T-helper 2 cell treated with Interferon-gamma antibody and Interleukin-4, amounts not matched to agents 5 μg/mL and 100 μg/mL, for 36 hours (primary cell): ENCODE results near the gene CLDN5.
A peak's percentile ranks its signal among the peaks of the same experiment; 100 is the strongest.

Experiments
- DNase-seq: peaks from one replicate; pipeline ENCODE4 v3.0.0; 2021; ENCODE audit warnings: low spot score
- H3K27ac Mint-ChIP-seq: one replicate; pipeline ENCODE4 v1.8.0; 2021; ENCODE audit warnings: mild to moderate bottlenecking, mixed read lengths
- H3K27me3 Mint-ChIP-seq: one replicate; pipeline ENCODE4 v1.8.0; 2021; ENCODE audit warnings: low read depth, mixed read lengths
- H3K36me3 Mint-ChIP-seq: one replicate; pipeline ENCODE4 v1.8.0; 2021; ENCODE audit warnings: low read depth, mixed read lengths
- H3K4me1 Mint-ChIP-seq: one replicate; pipeline ENCODE4 v1.8.0; 2021; ENCODE audit warnings: low read depth, mixed read lengths
- H3K4me3 Mint-ChIP-seq: one replicate; pipeline ENCODE4 v1.8.0; 2022; ENCODE audit warnings: mild to moderate bottlenecking, moderate library complexity, mixed read lengths
- H3K9me3 Mint-ChIP-seq: one replicate; pipeline ENCODE4 v1.8.0; 2021; ENCODE audit warnings: mixed read lengths

The CLDN5 gene

GRCh38 chr22:19524170-19525115, at the start of gene CLDN5:
Gene CLDN5 (minus strand): TSS chr22:19524410. CDS start chr22:19524255, 155 bp downstream.
- peak within 1 kb of the TSS; percentile 36 for H3K27ac Mint-ChIP-seq

GRCh38 chr22:19571995-19572394, 47.8 kb upstream of the CLDN5 start:
- H3K36me3 Mint-ChIP-seq, result no peaks in the 10 kb centered on the region
- peaks cover 11% of the 10 kb centered on the region for H3K4me1 Mint-ChIP-seq
- H3K9me3 Mint-ChIP-seq, result no peaks in the 10 kb centered on the region
- H3K27me3 Mint-ChIP-seq, result no peaks in the 10 kb centered on the region
- DNase-seq, result no peak
- H3K27ac Mint-ChIP-seq, result no peak overlapping the region
- no peak overlapping the region for H3K4me3 Mint-ChIP-seq

More at GRCh38 chr22:19524170-19525115, at the start of gene CLDN5:
- peaks cover 5% of the 10 kb centered on the region for H3K4me1 Mint-ChIP-seq
- peaks cover 7% of the 10 kb centered on the region for H3K36me3 Mint-ChIP-seq
- no peak for DNase-seq
- peak within 1 kb of the TSS; percentile 71 for H3K4me3 Mint-ChIP-seq
- H3K27me3 Mint-ChIP-seq, result peaks cover 23% of the 10 kb centered on the region
- H3K9me3 Mint-ChIP-seq, result no peaks in the 10 kb centered on the region

- Mint-ChIP-seq H3K4me1 (peaks cover 4% of the 10 kb centered on the region), H3K36me3 (no peaks in the 10 kb centered on the region), H3K4me3 (no peak overlapping the region), H3K9me3 (no peaks in the 10 kb centered on the region), H3K27me3 (no peaks in the 10 kb centered on the region), H3K27ac (no peak overlapping the region)
- no peak for DNase-seq
These were observed 47.1 kb upstream of the CLDN5 start for GRCh38 chr22:19571207-19571795.

- H3K27ac Mint-ChIP-seq, result no peak overlapping the region
- no peaks in the 10 kb centered on the region for H3K27me3 Mint-ChIP-seq
- no peak overlapping the region for H3K4me3 Mint-ChIP-seq
- DNase-seq, result no peak
- H3K9me3 Mint-ChIP-seq, result no peaks in the 10 kb centered on the region
- H3K36me3 Mint-ChIP-seq, result no peaks in the 10 kb centered on the region
- H3K4me1 Mint-ChIP-seq, result peaks cover 2% of the 10 kb centered on the region
These were observed 45.8 kb upstream of the CLDN5 start for GRCh38 chr22:19569976-19570375.

GRCh38 chr22:19569276-19569640, 45.0 kb upstream of the CLDN5 start:
- Mint-ChIP-seq H3K9me3 (no peaks in the 10 kb centered on the region), H3K4me1 (peaks cover 2% of the 10 kb centered on the region), H3K27ac (no peak overlapping the region), H3K4me3 (no peak overlapping the region), H3K27me3 (no peaks in the 10 kb centered on the region), H3K36me3 (no peaks in the 10 kb centered on the region)
- no peak for DNase-seq

GRCh38 chr22:19568337-19569275, 44.4 kb upstream of the CLDN5 start:
- H3K27ac Mint-ChIP-seq, result no peak overlapping the region
- no peak for DNase-seq
- no peaks in the 10 kb centered on the region for H3K27me3 Mint-ChIP-seq
- peaks cover 2% of the 10 kb centered on the region for H3K4me1 Mint-ChIP-seq
- no peaks in the 10 kb centered on the region for H3K9me3 Mint-ChIP-seq
- no peaks in the 10 kb centered on the region for H3K36me3 Mint-ChIP-seq
- no peak overlapping the region for H3K4me3 Mint-ChIP-seq

- H3K27ac Mint-ChIP-seq, result no peak overlapping the region
- DNase-seq, result no peak
- H3K27me3 Mint-ChIP-seq, result no peaks in the 10 kb centered on the region
- no peaks in the 10 kb centered on the region for H3K36me3 Mint-ChIP-seq
- H3K4me3 Mint-ChIP-seq, result no peak overlapping the region
- peaks cover 2% of the 10 kb centered on the region for H3K4me1 Mint-ChIP-seq
- no peaks in the 10 kb centered on the region for H3K9me3 Mint-ChIP-seq
These were observed 43.2 kb upstream of the CLDN5 start for GRCh38 chr22:19567157-19568009.

- no peak overlapping the region for H3K4me3 Mint-ChIP-seq
- no peak for DNase-seq
- H3K9me3 Mint-ChIP-seq, result no peaks in the 10 kb centered on the region
- H3K36me3 Mint-ChIP-seq, result no peaks in the 10 kb centered on the region
- no peak overlapping the region for H3K27ac Mint-ChIP-seq
- H3K27me3 Mint-ChIP-seq, result no peaks in the 10 kb centered on the region
- peaks cover 2% of the 10 kb centered on the region for H3K4me1 Mint-ChIP-seq
These were observed 42.3 kb upstream of the CLDN5 start for GRCh38 chr22:19566279-19567156.

- Mint-ChIP-seq H3K36me3 (no peaks in the 10 kb centered on the region), H3K9me3 (no peaks in the 10 kb centered on the region), H3K27ac (no peak overlapping the region), H3K4me1 (peaks cover 2% of the 10 kb centered on the region), H3K27me3 (no peaks in the 10 kb centered on the region), H3K4me3 (no peak overlapping the region)
- DNase-seq, result no peak
These were observed 41.4 kb upstream of the CLDN5 start for GRCh38 chr22:19565382-19566278.

GRCh38 chr22:19559956-19560355, 35.7 kb upstream of the CLDN5 start:
- Mint-ChIP-seq H3K36me3 (no peaks in the 10 kb centered on the region), H3K4me3 (no peak overlapping the region), H3K27me3 (no peaks in the 10 kb centered on the region), H3K27ac (no peak overlapping the region), H3K9me3 (no peaks in the 10 kb centered on the region), H3K4me1 (no peaks in the 10 kb centered on the region)
- DNase-seq, result no peak

- H3K4me1 Mint-ChIP-seq, result no peaks in the 10 kb centered on the region
- H3K4me3 Mint-ChIP-seq, result no peak overlapping the region
- no peaks in the 10 kb centered on the region for H3K9me3 Mint-ChIP-seq
- no peak overlapping the region for H3K27ac Mint-ChIP-seq
- H3K36me3 Mint-ChIP-seq, result no peaks in the 10 kb centered on the region
- H3K27me3 Mint-ChIP-seq, result no peaks in the 10 kb centered on the region
- no peak for DNase-seq
These were observed 35.2 kb upstream of the CLDN5 start for GRCh38 chr22:19559324-19559811.
